HG02798 (cell line): ENCODE measurements around the gene ZDHHC14.

Source experiments
- ATAC-seq: cut with Tn5 transposase; IDR thresholded peaks from one replicate; pipeline ENCODE4 v1.9.1; 2021; ENCODE audit warnings: mild to moderate bottlenecking; ENCODE audit not compliant: unreplicated experiment, poor library complexity

ZDHHC14 gene

GRCh38 chr6:157528931-157529653 lies 148.1 kb downstream of the ZDHHC14 start:
- no peak for ATAC-seq

GRCh38 chr6:157529654-157530039 lies 148.7 kb downstream of the ZDHHC14 start:
- no peak for ATAC-seq

- no peak for ATAC-seq
These were observed 149.1 kb downstream of the ZDHHC14 start for GRCh38 chr6:157530126-157530525.

- ATAC-seq = no peak
These were observed 149.8 kb downstream of the ZDHHC14 start for GRCh38 chr6:157530724-157531168.

- no peak for ATAC-seq
These were observed 150.4 kb downstream of the ZDHHC14 start for GRCh38 chr6:157531169-157531985.

GRCh38 chr6:157531986-157532365 lies 151.0 kb downstream of the ZDHHC14 start:
- ATAC-seq = no peak

- ATAC-seq = no peak
These were observed 152.3 kb downstream of the ZDHHC14 start for GRCh38 chr6:157533048-157533871.

GRCh38 chr6:157534134-157534871 lies 153.3 kb downstream of the ZDHHC14 start:
- no peak for ATAC-seq

- ATAC-seq = no peak
These were observed 154.0 kb downstream of the ZDHHC14 start for GRCh38 chr6:157534977-157535339.

GRCh38 chr6:157535340-157536222 lies 154.6 kb downstream of the ZDHHC14 start:
- ATAC-seq = peak; percentile 64

GRCh38 chr6:157536223-157536545 lies 155.2 kb downstream of the ZDHHC14 start:
- ATAC-seq = no peak

GRCh38 chr6:157537556-157537955 lies 156.6 kb downstream of the ZDHHC14 start:
- ATAC-seq = no peak

GRCh38 chr6:157538168-157538567 lies 157.2 kb downstream of the ZDHHC14 start:
- peak; percentile 36 for ATAC-seq

- ATAC-seq = no peak
These were observed 157.7 kb downstream of the ZDHHC14 start for GRCh38 chr6:157538698-157539097.

- ATAC-seq = no peak
These were observed 158.4 kb downstream of the ZDHHC14 start for GRCh38 chr6:157539421-157539822.

- no peak for ATAC-seq
These were observed 159.1 kb downstream of the ZDHHC14 start for GRCh38 chr6:157539900-157540752.

- no peak for ATAC-seq
These were observed 160.8 kb downstream of the ZDHHC14 start for GRCh38 chr6:157541618-157542413.
